B cell (primary cell): ENCODE data around the gene RPGR. TPM values are rescaled to one million over a fixed set of nuclear protein-coding genes. Genes with fewer than 3 reads are reported as not detected.

Experiments used
- ATAC-seq: fragments of 200-7000 bp; cut with Tn5 transposase; one replicate; pipeline ENCODE4 v1.10.0; 2021; ENCODE audit warnings: low read depth, mild to moderate bottlenecking, moderate number of reproducible peaks, moderate library complexity
- CTCF ChIA-PET: fragments of 350-600 bp; sonication (Branson Sonifier 250); formaldehyde crosslinking; loops from one replicate; lab custom pipeline; 2021; ENCODE audit warnings: antibody characterized with exemption, inconsistent platforms; lab: Charles Lee
- POLR2A ChIA-PET: fragments of 350-600 bp; sonication (Branson Sonifier 250); formaldehyde crosslinking; loops from one replicate; lab custom pipeline; 2021; ENCODE audit warnings: antibody characterized with exemption; lab: Charles Lee
- DNase-seq: peaks from one replicate; pipeline ENCODE4 v3.0.0; 2013
- H2AFZ ChIP-seq: 2 replicates; pipeline ENCODE4 v1.6.1; 2012; ENCODE audit warnings: mild to moderate bottlenecking, low read depth, low read length; ENCODE audit not compliant: insufficient read depth, poor library complexity, severe bottlenecking
- H3K27ac ChIP-seq, 2 donors: 1 replicate in 1 of 2; 2 replicates in 1 of 2; pipeline ENCODE4 v1.5.1; 2012 to 2013; ENCODE audit warnings: low read length in 2 of 2, mild to moderate bottlenecking in 2 of 2, moderate library complexity in 1 of 2
- H3K27me3 ChIP-seq, 4 experiments: fragments of 200-600 bp in 1 of 4; sonication (generic) in 1 of 4; replicated peaks in 1 of 4; 1 replicate in 2 of 4; 2 replicates in 2 of 4; pipeline versions ENCODE4 v1.6.1 to v1.7.0; 2013 to 2016; ENCODE audit warnings: low read length in 3 of 4, mild to moderate bottlenecking in 2 of 4, mixed read lengths in 1 of 4, moderate library complexity in 1 of 4; ENCODE audit not compliant: insufficient read depth in 4 of 4, control insufficient read depth in 3 of 4; ENCODE audit errors: control extremely low read depth in 1 of 4
- H3K36me3 ChIP-seq, 2 experiments: replicated peaks in 1 of 2; 1 replicate in 1 of 2; 2 replicates in 1 of 2; pipeline versions ENCODE4 v1.6.1 to v1.7.1; 2013; ENCODE audit warnings: low read length in 1 of 2; ENCODE audit not compliant: insufficient read depth in 2 of 2, control insufficient read depth in 1 of 2; ENCODE audit errors: control extremely low read depth in 1 of 2, extremely low read depth in 1 of 2
- H3K4me1 ChIP-seq, 2 donors: fragments of 200-600 bp in 1 of 2; sonication (generic) in 1 of 2; 1 replicate in 1 of 2; 2 replicates in 1 of 2; pipeline versions ENCODE4 v1.5.1 to v1.6.1; 2013 to 2017; ENCODE audit warnings: low read length in 2 of 2; ENCODE audit not compliant: control insufficient read depth in 2 of 2, insufficient read depth in 2 of 2
- H3K4me2 ChIP-seq: replicated peaks from 2 replicates; pipeline ENCODE3; 2012; ENCODE audit warnings: mild to moderate bottlenecking, low read depth, low read length; ENCODE audit not compliant: poor library complexity, severe bottlenecking
- H3K4me3 ChIP-seq, 5 experiments: fragments of 200-600 bp in 1 of 5; sonication (generic) in 1 of 5; 1 replicate in 3 of 5; 2 replicates in 2 of 5; pipeline versions ENCODE4 v1.5.1 to v1.7.0; 2011 to 2016; ENCODE audit warnings: low read length in 4 of 5, mild to moderate bottlenecking in 4 of 5, low read depth in 2 of 5, control low read depth in 1 of 5, moderate library complexity in 1 of 5; ENCODE audit not compliant: insufficient read depth in 1 of 5; ENCODE audit errors: control extremely low read depth in 1 of 5, extremely low read depth in 1 of 5
- H3K79me2 ChIP-seq: fragments of 200-600 bp; sonication (generic); one replicate; pipeline ENCODE4 v1.6.0; 2016; ENCODE audit warnings: low read length; ENCODE audit not compliant: control insufficient read depth, insufficient read depth
- H3K9ac ChIP-seq: fragments of 200-600 bp; sonication (generic); 2 replicates; pipeline ENCODE4 v1.6.1; 2017; ENCODE audit warnings: mild to moderate bottlenecking, low read length, moderate library complexity
- H3K9me3 ChIP-seq, 3 donors: one replicate each; pipeline versions ENCODE4 v1.6.1 to v1.7.1; 2013; ENCODE audit warnings: low read length in 2 of 3; ENCODE audit not compliant: control insufficient read depth in 2 of 3, insufficient read depth in 1 of 3; ENCODE audit errors: control extremely low read depth in 1 of 3
- H4K20me1 ChIP-seq: 2 replicates; pipeline ENCODE4 v1.6.0; 2012; ENCODE audit warnings: mild to moderate bottlenecking, low read length; ENCODE audit not compliant: insufficient read depth, control insufficient read depth, poor library complexity, severe bottlenecking
- H3K27ac Mint-ChIP-seq: one replicate; pipeline ENCODE4 v1.8.0; 2021; ENCODE audit warnings: mixed read lengths
- H3K27me3 Mint-ChIP-seq: one replicate; pipeline ENCODE4 v1.8.0; 2021; ENCODE audit warnings: mixed read lengths
- H3K4me1 Mint-ChIP-seq: one replicate; pipeline ENCODE4 v1.8.0; 2021; ENCODE audit warnings: mixed read lengths
- H3K4me3 Mint-ChIP-seq: one replicate; pipeline ENCODE4 v1.8.0; 2021; ENCODE audit warnings: mixed read lengths
- H3K9me3 Mint-ChIP-seq: one replicate; pipeline ENCODE4 v1.8.0; 2022; ENCODE audit warnings: mixed read lengths; ENCODE audit not compliant: insufficient read depth
- CTCF ChIP-seq: fragments of 200-600 bp; IDR thresholded peaks from one replicate; pipeline ENCODE4 v1.8.0; 2022; ENCODE audit warnings: antibody characterized with exemption, mild to moderate bottlenecking
- EZH2 ChIP-seq: IDR thresholded peaks from 2 replicates; pipeline ENCODE4 v1.6.1; 2012; ENCODE audit warnings: borderline replicate concordance, low read depth, mild to moderate bottlenecking, moderate library complexity, low read length; ENCODE audit not compliant: insufficient read depth, poor library complexity, severe bottlenecking
- WGBS: methylation state at CpG from one replicate; pipeline ENCODE4 v1.1.5; 2013; ENCODE audit warnings: missing lambda C conversion rate; ENCODE audit not compliant: insufficient coverage; 5-methylcytosine and 5-hydroxymethylcytosine counted together
- intact Hi-C: fragments of 100-400 bp; cut with micrococcal nuclease; formaldehyde crosslinking; loops from one replicate; pipeline ENCODE4 v1.10.0; 2022
- polyA plus RNA-seq: library from polyadenylated mRNA; depleted of rRNA; stranded (reverse); fragments of >200 nt; gene quantifications from 2 replicates; pipeline ENCODE4 v1.2.3, GENCODE V29; 2012
- total RNA-seq, 2 donors: library from RNA; stranded (reverse); fragments of 120-200 nt in 1 of 2; gene quantifications; 1 replicate in 1 of 2; 2 replicates in 1 of 2; pipeline versions ENCODE4 v1.2.3 to v1.2.4, GENCODE V29; 2013 to 2022

Gene RPGR
- total and polyA plus RNA-seq, 2 donors (not counting 1 experiment from before 2014, with no cell fraction given), result 4.2 to 26.8 TPM

DNA sequence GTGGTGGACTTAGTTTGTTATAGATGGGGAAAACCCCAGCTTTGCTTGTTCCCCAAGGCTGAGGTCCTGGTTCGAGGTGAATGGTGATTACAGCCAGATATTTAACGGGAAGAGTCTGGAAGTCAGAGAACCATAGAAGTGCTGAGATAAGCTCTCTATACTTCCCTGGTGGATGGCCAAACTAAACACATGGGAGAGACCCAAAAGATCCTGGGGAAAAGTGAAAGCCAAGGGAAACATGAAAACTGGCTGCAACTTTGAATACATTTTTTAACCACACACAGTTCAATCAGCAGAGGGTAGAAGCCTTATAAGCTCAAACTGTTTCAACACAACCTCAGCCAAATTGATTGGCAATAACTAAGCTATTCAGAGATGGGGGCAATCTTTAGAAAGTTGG is 77.3 kb downstream of the RPGR start:
- Histone ChIP-seq H3K4me2 (no peak overlapping the region), H3K4me3 (no peak overlapping the region), H3K27me3 (no peaks in the 10 kb centered on the region), H3K9ac (no peak overlapping the region), H4K20me1 (no peaks in the 10 kb centered on the region), H3K79me2 (no peaks in the 10 kb centered on the region), H3K9me3 (no peaks in the 10 kb centered on the region), H2AFZ (no peak overlapping the region), H3K36me3 (no peaks in the 10 kb centered on the region), H3K4me1 (no peaks in the 10 kb centered on the region), H3K27ac (no peak overlapping the region)
- no peak for TF ChIP-seq CTCF
- TF ChIP-seq EZH2, result no peak
- intact Hi-C loops, result no loop called here
- ATAC-seq, result no peak
- Mint-ChIP-seq H3K4me3 (no peak overlapping the region), H3K9me3 (no peaks in the 10 kb centered on the region), H3K27me3 (no peaks in the 10 kb centered on the region), H3K27ac (no peak overlapping the region), H3K4me1 (no peaks in the 10 kb centered on the region)
- no peak for DNase-seq
- POLR2A ChIA-PET, result no interaction called here
- CTCF ChIA-PET, result interaction anchor here (0.8 kb wide), 1 partner anchor 83 kb away, joined by 4 read pairs; no protein-coding TSS in a partner anchor
- 80% methylated on average over 2 of the region's 2 CpGs for WGBS

DNA sequence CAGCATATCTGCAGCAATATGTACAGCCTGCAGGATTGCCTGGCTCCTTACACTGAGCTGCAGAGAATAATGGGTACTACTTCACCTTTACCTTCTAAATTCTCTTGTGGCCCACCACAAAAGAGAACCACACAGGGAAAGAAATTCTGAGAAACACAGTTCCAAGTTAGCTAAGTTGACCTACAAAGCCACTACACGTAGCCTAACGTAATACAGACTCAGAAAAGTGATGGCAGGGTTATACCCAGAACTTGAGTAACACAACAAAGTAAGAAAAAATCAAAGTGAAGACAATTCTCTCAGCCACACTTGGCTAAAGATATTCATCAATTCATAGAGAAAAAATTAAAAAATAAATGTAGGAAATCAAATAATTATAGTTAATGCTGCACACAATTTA is 80.3 kb downstream of the RPGR start:
- H3K4me3 ChIP-seq, result no peak overlapping the region
- H3K79me2 ChIP-seq, result no peaks in the 10 kb centered on the region
- no peak overlapping the region for H3K4me2 ChIP-seq
- no peak for ATAC-seq
- H3K27me3 ChIP-seq, result no peaks in the 10 kb centered on the region
- no peak overlapping the region for H3K9ac ChIP-seq
- H4K20me1 ChIP-seq, result no peaks in the 10 kb centered on the region
- no peak overlapping the region for H3K4me3 Mint-ChIP-seq
- H3K27ac Mint-ChIP-seq, result no peak overlapping the region
- H3K4me1 ChIP-seq, result no peaks in the 10 kb centered on the region
- ChIA-PET CTCF (no interaction called here), POLR2A (no interaction called here)
- H3K9me3 ChIP-seq, result no peaks in the 10 kb centered on the region
- no peak for DNase-seq
- no peaks in the 10 kb centered on the region for H3K4me1 Mint-ChIP-seq
- no peak overlapping the region for H2AFZ ChIP-seq
- no peaks in the 10 kb centered on the region for H3K27me3 Mint-ChIP-seq
- TF ChIP-seq EZH2, result no peak
- TF ChIP-seq CTCF, result no peak
- H3K9me3 Mint-ChIP-seq, result no peaks in the 10 kb centered on the region
- intact Hi-C loops, result no loop called here
- no CpG with 5 or more reads among the region's 2 CpGs for WGBS
- H3K36me3 ChIP-seq, result no peaks in the 10 kb centered on the region
- no peak overlapping the region for H3K27ac ChIP-seq
